Heart left ventricle (tissue), 13 donors: ENCODE data around the gene TAF4.

ENCODE experiments used
- CTCF ChIP-seq, 12 donors: fragments of 200-600 bp; sonication (generic) in 4 of 12; IDR thresholded peaks; one replicate each; pipeline versions ENCODE4 v1.5.0 to v1.8.0; 2018 to 2022; ENCODE audit warnings: antibody characterized with exemption in 12 of 12, mild to moderate bottlenecking in 5 of 12
- POLR2A ChIP-seq, 2 donors: fragments of 450-650 bp; IDR thresholded peaks; one replicate each; pipeline ENCODE4 v1.6.1; 2017; ENCODE audit warnings: antibody characterized with exemption in 2 of 2, mild to moderate bottlenecking in 2 of 2, moderate library complexity in 2 of 2
- donor health status: ischemic (EF 13 %, LVEDD 7.1; RV severe dilation, severe dysfunction).
- donor health status: DM: no; HTN: yes; CAD: no.
- donor health status: DM: no; HTN: no; CAD: no.
- donor health status: ischemic (EF 25% LVEDD 6.9; RV normal size, moderate dysfunction).
- donor health status: ischemic (EF 25% LVEDD 5.7; RV mildly dilated, moderate dysfunction).
- donor health status: ischemic (EF 35%, LVEDD 5.7; RV mildly dilated, moderate dysfunction).
- donor health status: nonischemic (EF 11% LVEDD 7.7; RV severe dilation, severe dysfunction).
- donor health status: DM: yes; HTN: yes; CAD: no.
- donor health status: PGD.
- donor health status: ischemic (EF 29% LVEDD 5.4; RV normal size, mild dysfunction).
- donor health status: nonischemic (EF 23%, LVEDD 6.1; RV moderate dilation, normal function).

- TF ChIP-seq CTCF (IDR thresholded peaks at IDR 0.05) (no peak), POLR2A (IDR thresholded peaks at IDR 0.05) (no peak)
Observed at GRCh38 chr20:62052336-62052841, 13.3 kb downstream of the TAF4 start.
